GM18861 (cell line): ENCODE data around the gene HLA-E.

ENCODE experiments used
- ATAC-seq: cut with Tn5 transposase; IDR thresholded peaks from one replicate; pipeline ENCODE4 v1.9.1; 2021; ENCODE audit not compliant: unreplicated experiment

Gene HLA-E

DNA sequence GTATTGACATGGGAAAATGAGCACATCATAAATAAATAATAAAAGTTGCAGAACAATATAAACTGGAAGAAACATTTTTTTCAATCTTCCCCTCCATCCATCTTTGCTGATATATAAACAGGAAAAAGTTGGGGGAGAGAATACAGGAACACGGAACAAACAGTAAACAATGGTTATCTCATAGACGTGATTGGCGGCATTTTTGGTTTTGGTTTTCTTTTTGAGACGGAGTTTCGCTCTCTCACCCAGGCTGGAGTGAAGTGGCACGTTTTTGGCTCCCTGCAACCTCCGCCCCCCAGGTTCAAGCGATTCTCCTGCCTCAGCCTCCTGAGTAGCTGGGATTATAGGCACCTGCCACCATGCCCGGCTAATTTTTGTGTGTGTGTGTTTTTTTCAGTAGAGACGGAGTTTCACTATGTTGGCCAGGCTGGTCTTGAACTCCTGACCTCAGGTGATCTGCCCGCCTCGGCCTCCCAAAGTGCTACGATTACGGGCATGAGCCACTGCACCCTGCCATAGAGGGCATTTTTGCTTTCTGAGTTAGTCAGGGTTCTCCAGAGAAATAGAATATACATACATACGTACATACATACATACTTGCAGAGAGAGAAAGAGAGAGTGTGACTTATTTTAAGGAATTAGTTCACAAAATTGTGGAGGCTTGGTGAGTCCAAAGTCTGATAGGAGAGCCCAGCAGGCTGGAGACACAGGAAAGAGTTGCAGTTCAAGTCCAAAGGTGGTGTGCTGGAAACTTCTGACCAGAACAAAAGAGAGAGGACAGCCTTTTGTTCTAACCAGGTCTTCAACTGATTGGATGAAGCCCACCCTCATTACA, 44.4 kb downstream of the HLA-E start:
- no peak for ATAC-seq

DNA sequence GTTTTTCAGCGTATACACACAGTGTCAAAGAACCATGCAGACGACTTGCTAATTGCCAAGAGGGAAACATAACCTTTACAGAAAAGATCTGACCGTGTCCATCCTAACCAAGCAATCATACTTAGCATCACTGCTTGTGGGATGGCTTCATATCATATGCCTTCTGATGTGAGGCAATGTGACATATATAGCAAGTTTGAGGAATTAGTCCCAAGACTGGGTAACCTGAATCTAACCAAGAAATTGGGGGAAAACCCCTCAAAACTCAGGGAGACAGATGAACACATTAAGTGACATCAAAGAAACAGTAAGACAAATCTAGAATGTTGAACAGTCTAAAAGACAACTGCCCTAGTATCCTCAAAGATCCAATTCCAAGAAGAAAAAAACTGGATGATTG, 48.6 kb downstream of the HLA-E start:
- ATAC-seq = no peak

DNA sequence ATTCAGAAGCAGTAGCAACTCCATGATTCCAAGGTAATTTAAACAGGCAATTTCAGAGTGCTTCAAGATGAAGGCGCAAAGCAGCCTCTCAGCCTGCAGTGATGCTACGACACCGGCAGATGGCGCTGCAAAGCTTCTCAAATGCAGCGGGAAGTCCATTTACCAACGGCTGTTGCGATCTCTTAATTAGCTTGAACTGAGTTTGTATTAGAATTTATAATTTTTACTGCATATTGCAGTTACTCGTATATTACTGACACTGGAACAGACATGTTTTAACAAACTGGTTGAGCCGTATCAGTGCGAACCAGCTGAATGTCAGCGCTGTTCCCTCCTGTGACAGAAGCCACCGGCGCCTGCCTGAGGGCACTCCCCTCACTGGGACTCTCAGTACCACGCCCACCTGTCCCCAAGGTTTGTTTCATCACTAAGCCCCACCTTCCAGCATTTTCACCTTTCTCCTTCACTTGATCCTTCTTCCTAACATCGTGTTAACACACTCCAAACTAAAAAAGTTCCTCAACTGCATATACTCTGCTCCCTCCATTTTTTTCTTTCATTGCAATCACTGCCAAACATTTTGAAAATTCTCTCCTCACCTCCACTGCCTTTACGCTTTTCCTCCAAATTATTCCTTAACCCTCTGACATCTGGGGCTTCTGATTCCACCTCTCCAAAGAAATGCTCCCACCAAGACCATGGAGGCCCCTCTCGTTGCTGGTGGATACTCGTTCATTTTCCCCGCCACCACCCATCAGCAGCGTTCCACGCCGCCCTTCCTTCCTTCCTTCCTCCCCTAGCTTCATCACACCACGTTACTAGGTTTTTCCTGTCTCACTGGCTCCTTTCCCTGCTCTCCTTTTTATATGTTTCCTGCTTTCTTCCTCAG, 52.5 kb downstream of the HLA-E start:
- no peak for ATAC-seq

DNA sequence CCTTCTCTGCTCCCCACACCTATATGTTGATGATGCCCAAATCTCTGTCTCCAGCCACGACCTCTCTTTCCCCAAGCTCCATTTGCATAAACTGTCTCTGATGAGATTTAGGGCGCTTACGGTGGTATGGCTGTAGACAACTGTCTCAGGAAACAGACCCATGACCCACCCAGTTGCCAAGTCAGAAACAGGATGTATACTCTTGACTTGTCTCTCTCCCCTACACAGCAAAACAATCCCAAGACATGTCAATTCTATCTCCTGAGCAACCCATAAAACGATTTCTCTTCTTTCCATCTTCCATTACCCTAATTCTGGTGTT, 53.1 kb downstream of the HLA-E start:
- ATAC-seq = no peak

DNA sequence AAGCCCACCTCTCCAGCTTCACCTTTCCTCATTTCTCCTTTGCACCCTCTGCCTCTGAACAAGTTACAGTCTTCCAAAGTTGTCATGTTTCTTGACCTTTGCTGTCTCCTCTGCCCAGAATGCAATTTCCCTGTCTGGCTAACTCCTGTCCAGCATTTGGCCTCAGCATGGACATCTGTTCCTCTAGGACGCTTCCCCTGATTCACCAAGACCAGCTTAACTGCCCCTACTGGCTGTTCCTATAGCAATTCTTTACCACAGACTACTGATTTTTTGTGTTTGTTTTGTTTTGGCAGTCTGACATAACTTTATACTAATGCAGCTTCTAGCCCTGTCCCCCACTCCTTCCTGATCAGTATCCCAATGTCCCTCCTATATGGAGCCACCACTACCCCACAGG, 53.6 kb downstream of the HLA-E start:
- no peak for ATAC-seq
